ENCODE measurements around the gene LINGO1. TPM values are rescaled to one million over a fixed set of nuclear protein-coding genes. Genes with fewer than 3 reads are reported as not detected.

Gene LINGO1
- polyA plus RNA-seq, 3 donors: 1.1 to 1.5 (median 1.2) TPM

DNA sequence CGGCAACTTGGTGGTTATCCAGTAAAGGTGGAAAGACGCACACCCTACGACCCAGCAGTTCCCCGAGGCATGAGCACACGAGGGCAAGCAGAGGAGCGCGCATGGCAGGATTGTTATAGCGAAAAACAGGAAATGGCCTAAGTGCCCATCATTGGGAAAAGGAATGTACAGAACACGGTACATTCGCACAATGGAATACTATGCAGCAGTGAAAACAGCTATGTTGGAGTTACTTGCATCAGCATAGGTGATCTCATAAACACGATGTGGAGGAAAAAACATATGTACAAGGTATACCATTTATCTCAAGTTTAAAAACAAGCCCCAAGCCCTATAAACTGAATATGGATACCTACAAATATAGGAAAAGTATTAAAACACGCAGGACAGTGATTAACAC is 6.7 kb upstream of the LINGO1 start:
- 91 to 94% (median 93%) methylated on average over 12 of the region's 12 CpGs for WGBS, 3 donors
- no peak overlapping the region for H3K27ac ChIP-seq (ENCODE audit: low read depth, low read length)

GRCh38 chr15:77637851-77638692 is 5.4 kb upstream of the LINGO1 start:
- no peak overlapping the region for H3K27ac ChIP-seq (ENCODE audit: low read depth, low read length)
- WGBS, 3 donors: 63 to 69% (median 66%) methylated on average over 10 of the region's 10 CpGs

DNA sequence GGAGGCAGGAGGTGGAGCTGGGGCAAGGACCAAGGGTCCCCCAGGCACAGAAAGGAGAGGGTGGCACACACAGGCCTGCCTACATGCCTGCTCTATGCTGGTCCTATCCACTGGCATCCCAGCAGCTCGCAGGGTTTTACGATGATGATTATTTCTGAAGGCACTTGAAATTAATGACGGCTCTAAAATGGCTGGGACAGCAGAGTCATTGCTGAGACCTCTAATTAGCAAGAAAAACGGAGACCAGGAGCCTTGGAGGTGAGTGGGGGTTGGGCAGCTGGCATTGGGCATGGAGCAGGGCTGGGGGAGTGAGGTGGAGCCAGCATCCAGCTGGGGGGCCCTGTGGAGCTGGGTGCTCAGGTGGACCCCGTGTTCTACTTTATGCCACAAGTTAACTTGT is 3.5 kb upstream of the LINGO1 start:
- H3K27ac ChIP-seq (ENCODE audit: low read depth, low read length): no peak overlapping the region
- 70 to 86% (median 80%) methylated on average over 5 of the region's 5 CpGs for WGBS, 3 donors

GRCh38 chr15:77634266-77634962 is 1.7 kb upstream of the LINGO1 start:
- WGBS, 3 donors: 4 to 6% (median 4%) methylated on average over 28 to 34 of the region's 34 CpGs
- H3K27ac ChIP-seq (ENCODE audit: low read depth, low read length): no peak overlapping the region

DNA sequence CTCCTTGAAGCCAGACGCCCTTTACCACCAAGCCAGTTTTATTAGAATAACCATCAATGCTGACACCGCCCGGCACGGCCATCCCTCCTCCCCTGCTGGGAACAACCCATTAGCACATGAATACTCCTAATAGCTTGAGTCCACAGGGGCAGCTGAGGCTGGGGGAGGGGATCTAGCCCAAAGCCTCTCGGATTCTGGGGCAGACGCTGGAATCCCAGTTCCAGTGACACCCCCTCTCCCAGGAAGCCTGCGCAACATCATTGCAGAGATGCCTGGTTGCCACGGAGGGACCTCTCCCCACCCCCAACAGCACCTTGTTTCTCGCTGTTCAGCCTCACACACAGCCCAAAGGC is 1.2 kb upstream of the LINGO1 start:
- 11 to 14% (median 13%) methylated on average over 9 of the region's 9 CpGs for whole genome bisulfite sequencing, 3 donors

DNA sequence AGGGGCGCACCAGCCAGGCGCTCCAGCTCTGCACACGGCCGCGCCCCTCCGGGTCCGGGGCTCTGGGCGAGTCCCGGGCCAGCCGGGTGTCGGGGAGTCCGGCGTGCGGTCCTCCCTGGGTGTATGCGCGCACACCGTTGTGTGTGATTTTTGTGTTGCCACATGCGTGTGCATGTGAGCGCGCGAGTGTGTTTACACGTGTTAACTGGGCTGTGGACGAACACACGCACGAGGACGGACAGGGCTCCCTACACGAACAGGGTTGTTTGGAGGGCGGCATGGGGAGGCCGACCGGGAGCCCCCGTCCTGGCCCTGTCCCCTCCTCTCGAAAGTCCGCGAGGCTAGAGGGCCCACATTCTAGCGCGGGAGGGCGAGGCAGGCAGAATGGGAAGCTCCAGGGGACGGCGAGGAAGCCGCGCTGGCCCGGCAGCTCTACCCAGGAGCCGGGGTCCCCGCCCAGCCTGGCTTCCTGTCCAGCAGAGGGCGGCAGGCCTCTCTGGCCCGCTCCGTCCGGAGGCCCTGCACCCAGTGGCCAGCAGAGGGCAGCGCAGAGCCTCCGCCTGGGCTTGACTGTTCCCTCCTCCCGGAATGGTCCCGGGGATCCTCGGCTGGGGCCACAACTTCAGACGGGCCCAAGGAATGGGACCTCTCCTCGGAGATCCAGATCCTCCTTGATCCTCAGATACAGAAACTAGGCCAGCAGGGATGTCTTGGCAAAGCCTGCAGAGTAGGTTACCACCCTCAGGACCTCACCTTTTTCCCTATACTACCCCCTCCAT is 611 bp upstream of the LINGO1 start:
- no peak overlapping the region for H3K27ac ChIP-seq (ENCODE audit: low read depth, low read length)
- 1% methylated on average over 55 of the region's 55 CpGs for WGBS, 3 donors

More for the DNA sequence above, 1.2 kb upstream of the LINGO1 start:
- H3K27ac ChIP-seq (ENCODE audit: low read depth, low read length): no peak overlapping the region

GRCh38 chr15:77631745-77632533 is 773 bp downstream of the LINGO1 start:
- no peak overlapping the region for H3K27ac ChIP-seq (ENCODE audit: low read depth, low read length)

GRCh38 chr15:77630956-77631744 is 1.6 kb downstream of the LINGO1 start:
- 25 to 40% (median 27%) methylated on average over 18 to 20 of the region's 20 CpGs for WGBS, 3 donors
- H3K27ac ChIP-seq (ENCODE audit: low read depth, low read length): no peak overlapping the region

More at GRCh38 chr15:77631745-77632533, 773 bp downstream of the LINGO1 start:
- WGBS, 3 donors: 4 to 5% (median 5%) methylated on average over 37 to 47 of the region's 47 CpGs

DNA sequence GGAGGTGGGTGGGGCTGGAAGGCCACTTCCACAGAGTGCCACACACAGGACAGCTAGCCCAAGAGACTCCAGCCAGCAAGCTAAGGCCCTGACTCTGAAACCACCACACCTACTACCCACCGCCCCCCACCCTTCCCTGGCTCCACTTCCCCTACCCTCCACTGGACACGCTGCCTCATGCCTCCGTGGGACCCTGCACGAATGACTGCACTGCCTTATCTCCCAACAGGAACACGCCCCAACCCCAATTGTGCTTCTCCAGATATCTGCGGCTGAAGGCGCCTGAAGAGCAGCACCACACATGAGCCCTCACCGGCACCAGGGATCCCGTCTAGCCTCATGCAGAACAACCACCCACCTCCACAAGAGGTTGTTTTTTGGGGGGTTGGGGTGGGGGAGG is 2.7 kb downstream of the LINGO1 start:
- no peak overlapping the region for H3K27ac ChIP-seq (ENCODE audit: low read depth, low read length)
- 68 to 83% (median 83%) methylated on average over 9 of the region's 9 CpGs for WGBS, 3 donors

GRCh38 chr15:77629070-77630030 is 3.4 kb downstream of the LINGO1 start:
- 84 to 89% (median 86%) methylated on average over 8 of the region's 8 CpGs for WGBS, 3 donors
- H3K27ac ChIP-seq (ENCODE audit: low read depth, low read length): no peak overlapping the region

- 91 to 97% (median 96%) methylated on average over 2 of the region's 2 CpGs for WGBS, 3 donors
- no peak overlapping the region for H3K27ac ChIP-seq (ENCODE audit: low read depth, low read length)
Observed at GRCh38 chr15:77628010-77628409, 4.7 kb downstream of the LINGO1 start.

GRCh38 chr15:77627581-77627980 is 5.1 kb downstream of the LINGO1 start:
- 94 to 100% (median 97%) methylated on average over 2 of the region's 2 CpGs for WGBS, 3 donors
- no peak overlapping the region for H3K27ac ChIP-seq (ENCODE audit: low read depth, low read length)

GRCh38 chr15:77627067-77627466 is 5.6 kb downstream of the LINGO1 start:
- WGBS, 3 donors: 77 to 88% (median 82%) methylated on average over 12 of the region's 12 CpGs
- no peak overlapping the region for H3K27ac ChIP-seq (ENCODE audit: low read depth, low read length)

DNA sequence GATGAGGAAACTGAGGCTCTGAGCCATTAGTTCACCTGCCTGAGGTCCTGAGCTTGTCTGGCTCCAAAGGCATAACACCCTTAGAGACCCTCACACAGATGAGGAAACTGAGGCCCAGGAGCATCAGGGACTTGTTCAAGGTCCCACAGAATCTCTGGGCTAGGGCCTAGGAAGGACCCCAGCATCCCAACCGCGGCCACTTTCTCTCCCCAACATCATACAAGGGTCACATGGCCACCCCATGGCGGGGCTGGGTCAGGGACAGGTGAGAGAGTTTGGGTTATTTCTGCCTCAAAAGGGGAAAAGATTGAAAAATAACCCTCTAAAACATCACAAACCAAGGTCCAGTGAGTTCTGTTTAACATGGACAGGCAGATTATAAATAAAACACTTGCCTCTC is 6.7 kb downstream of the LINGO1 start:
- H3K27ac ChIP-seq (ENCODE audit: low read depth, low read length): no peak overlapping the region
- WGBS, 3 donors: 90 to 95% (median 94%) methylated on average over 3 of the region's 3 CpGs

- WGBS, 3 donors: 91 to 94% (median 93%) methylated on average over 3 of the region's 3 CpGs
Observed at GRCh38 chr15:77625376-77625775, 7.3 kb downstream of the LINGO1 start.

DNA sequence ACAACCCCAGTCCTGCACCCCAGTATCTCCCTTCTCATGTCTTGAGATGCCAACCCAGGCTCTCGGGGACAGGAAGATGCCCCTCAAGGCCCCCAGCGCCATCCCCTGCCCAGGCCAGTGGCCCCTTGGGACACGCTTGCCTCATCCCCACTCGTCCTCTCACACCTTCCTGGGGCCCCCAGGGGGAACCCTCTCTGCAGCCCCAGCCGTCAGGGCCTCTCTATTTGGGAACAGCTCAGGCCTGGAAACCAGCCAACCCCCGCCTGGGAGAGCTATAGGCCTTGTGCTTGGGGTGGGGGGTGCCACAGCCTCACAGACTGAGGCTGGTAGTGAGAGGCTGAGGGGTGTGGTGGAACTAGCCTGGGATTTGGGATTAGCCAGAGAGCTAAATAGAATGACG is 7.8 kb downstream of the LINGO1 start:
- WGBS, 3 donors: 55 to 82% (median 63%) methylated on average over 7 of the region's 7 CpGs
- no peak overlapping the region for H3K27ac ChIP-seq (ENCODE audit: low read depth, low read length)

More at GRCh38 chr15:77625376-77625775, 7.3 kb downstream of the LINGO1 start:
- H3K27ac ChIP-seq (ENCODE audit: low read depth, low read length): no peak overlapping the region

Measured in adipose tissue (tissue), 3 donors.